Right lobe of liver (tissue), 4 donors: ENCODE results near the gene TMEM245.

Experiments
- CTCF ChIP-seq, 4 donors: fragments of 200-600 bp in 3 of 4; fragments of 450-650 bp in 1 of 4; IDR thresholded peaks; one replicate each; pipeline versions ENCODE4 v1.5.1 to v1.8.0; 2016 to 2022; ENCODE audit warnings: antibody characterized with exemption in 4 of 4, mild to moderate bottlenecking in 2 of 4
- POLR2A ChIP-seq: fragments of 450-650 bp; IDR thresholded peaks from one replicate; pipeline ENCODE4 v1.6.1; 2017; ENCODE audit warnings: antibody characterized with exemption, mild to moderate bottlenecking
- donor health status: DM: no; HTN: no; CAD: no.
- donor health status: DM: no; HTN: no; CAD: no.
- donor health status: DM: no; HTN: yes; CAD: no.

- TF ChIP-seq CTCF (IDR thresholded peaks at IDR 0.05) (no peak), POLR2A (no peak)
These were observed 48.4 kb upstream of the TMEM245 start for GRCh38 chr9:109168170-109168569.
